GM12878 (cell line): ENCODE measurements around the gene RNF115. TPM values are rescaled to one million over a fixed set of nuclear protein-coding genes. Genes with fewer than 3 reads are reported as not detected.

Experiments used
- CUX1 ChIP-seq: IDR thresholded peaks from 2 replicates; pipeline ENCODE4 v1.6.1; 2012; ENCODE audit warnings: improper control_type of control experiment, low read depth, low read length; ENCODE audit not compliant: insufficient replicate concordance
- JUNB ChIP-seq: IDR thresholded peaks from 2 replicates; pipeline ENCODE4 v1.6.1; 2016; ENCODE audit warnings: antibody characterized with exemption, mild to moderate bottlenecking
- PAX5 ChIP-seq: IDR thresholded peaks from 2 replicates; pipeline ENCODE4 v1.6.1; 2011; ENCODE audit warnings: low read depth, low read length, borderline replicate concordance
- polyA plus RNA-seq, 11 experiments: library from polyadenylated mRNA; depleted of rRNA in 4 of 11; unstranded in 6 of 11; stranded (reverse) in 5 of 11; fragments of >200 nt; fragmentation: Nextera tagmentation in 4 of 11; fragmentation: Illumina TruSeq in 1 of 11; extraction: Ambion mirVana in 4 of 11; extraction: Trizol in 1 of 11; gene quantifications; 1 replicate in 1 of 11; 2 replicates in 10 of 11; pipeline versions ENCODE4 v1.2.1 to v1.2.3, GENCODE V29; 2011 to 2016; ENCODE audit warnings: inconsistent platforms in 2 of 11, missing spikeins in 2 of 11, low read depth in 1 of 11
- total RNA-seq, 4 experiments: library from RNA; depleted of rRNA in 3 of 4; stranded (reverse); fragments of >200 nt in 3 of 4; fragmentation: Illumina TruSeq in 1 of 4; extraction: Trizol in 1 of 4; gene quantifications; 2 replicates each; pipeline versions ENCODE4 v1.2.1 to v1.2.3, GENCODE V29; 2013 to 2021
- TF ChIP-seq, protein P1 (sequence below): fragments of 150-350 bp; IDR thresholded peaks from 2 replicates; pipeline ENCODE4 v1.6.1; 2016; ENCODE audit warnings: low read depth, low read length

RNF115 gene
- total and polyA plus RNA-seq, 10 of the 15 experiments (the other 5 are each of a cell fraction or from before 2014, with no cell fraction given) = 3.4 to 22.0 (median 12.9) TPM

GRCh38 chr1:145729666-145730436, 94.0 kb downstream of the RNF115 start (continued):
- no peak for TF ChIP-seq PAX5
- TF ChIP-seq, protein P1, sequence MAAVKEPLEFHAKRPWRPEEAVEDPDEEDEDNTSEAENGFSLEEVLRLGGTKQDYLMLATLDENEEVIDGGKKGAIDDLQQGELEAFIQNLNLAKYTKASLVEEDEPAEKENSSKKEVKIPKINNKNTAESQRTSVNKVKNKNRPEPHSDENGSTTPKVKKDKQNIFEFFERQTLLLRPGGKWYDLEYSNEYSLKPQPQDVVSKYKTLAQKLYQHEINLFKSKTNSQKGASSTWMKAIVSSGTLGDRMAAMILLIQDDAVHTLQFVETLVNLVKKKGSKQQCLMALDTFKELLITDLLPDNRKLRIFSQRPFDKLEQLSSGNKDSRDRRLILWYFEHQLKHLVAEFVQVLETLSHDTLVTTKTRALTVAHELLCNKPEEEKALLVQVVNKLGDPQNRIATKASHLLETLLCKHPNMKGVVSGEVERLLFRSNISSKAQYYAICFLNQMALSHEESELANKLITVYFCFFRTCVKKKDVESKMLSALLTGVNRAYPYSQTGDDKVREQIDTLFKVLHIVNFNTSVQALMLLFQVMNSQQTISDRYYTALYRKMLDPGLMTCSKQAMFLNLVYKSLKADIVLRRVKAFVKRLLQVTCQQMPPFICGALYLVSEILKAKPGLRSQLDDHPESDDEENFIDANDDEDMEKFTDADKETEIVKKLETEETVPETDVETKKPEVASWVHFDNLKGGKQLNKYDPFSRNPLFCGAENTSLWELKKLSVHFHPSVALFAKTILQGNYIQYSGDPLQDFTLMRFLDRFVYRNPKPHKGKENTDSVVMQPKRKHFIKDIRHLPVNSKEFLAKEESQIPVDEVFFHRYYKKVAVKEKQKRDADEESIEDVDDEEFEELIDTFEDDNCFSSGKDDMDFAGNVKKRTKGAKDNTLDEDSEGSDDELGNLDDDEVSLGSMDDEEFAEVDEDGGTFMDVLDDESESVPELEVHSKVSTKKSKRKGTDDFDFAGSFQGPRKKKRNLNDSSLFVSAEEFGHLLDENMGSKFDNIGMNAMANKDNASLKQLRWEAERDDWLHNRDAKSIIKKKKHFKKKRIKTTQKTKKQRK = no peak
- TF ChIP-seq CUX1 = no peak
- no peak for TF ChIP-seq JUNB
